Measurements from ENCODE around the gene GYG2.
"Not testable (repeated sequence)": the region's sequence is repeated elsewhere in the genome, so short reads cannot be mapped to it uniquely, and the experiment has no call there.

The GYG2 gene

DNA sequence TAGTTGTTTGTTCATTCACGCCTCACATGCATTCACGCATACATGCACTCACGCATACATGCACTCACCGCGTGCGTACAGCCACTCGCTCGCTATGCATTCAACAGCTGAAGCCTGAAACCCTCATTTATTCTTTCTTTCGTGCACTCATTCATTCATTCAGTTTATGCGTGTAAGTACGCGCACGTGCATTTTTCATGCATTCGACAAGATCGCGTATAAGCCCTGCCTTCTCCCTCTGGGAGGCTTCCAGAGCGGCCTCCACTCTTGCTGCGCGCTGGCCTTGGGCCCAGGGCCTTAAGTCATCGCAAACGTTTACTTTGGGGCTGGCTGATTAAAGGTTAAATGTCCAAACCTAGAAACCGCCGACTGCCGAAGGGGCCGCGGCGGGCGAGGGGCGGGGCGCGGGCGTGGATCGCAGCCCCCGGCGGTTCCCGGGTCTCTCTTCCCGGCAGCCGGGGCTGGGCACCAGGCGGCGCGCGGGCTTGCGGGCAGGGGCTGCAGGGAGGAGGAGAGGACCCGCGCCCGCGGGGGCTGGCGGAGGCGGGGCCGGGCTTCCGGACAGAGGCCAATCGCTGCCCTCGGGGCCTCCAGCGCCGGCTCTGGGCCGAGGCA is at the start of gene GYG2:
GYG2 (plus strand) TSS at position 587 of the 615 bp plus-strand sequence. CDS start 1,259 bp downstream, outside the sequence.
- no peak for DNase-seq

DNA sequence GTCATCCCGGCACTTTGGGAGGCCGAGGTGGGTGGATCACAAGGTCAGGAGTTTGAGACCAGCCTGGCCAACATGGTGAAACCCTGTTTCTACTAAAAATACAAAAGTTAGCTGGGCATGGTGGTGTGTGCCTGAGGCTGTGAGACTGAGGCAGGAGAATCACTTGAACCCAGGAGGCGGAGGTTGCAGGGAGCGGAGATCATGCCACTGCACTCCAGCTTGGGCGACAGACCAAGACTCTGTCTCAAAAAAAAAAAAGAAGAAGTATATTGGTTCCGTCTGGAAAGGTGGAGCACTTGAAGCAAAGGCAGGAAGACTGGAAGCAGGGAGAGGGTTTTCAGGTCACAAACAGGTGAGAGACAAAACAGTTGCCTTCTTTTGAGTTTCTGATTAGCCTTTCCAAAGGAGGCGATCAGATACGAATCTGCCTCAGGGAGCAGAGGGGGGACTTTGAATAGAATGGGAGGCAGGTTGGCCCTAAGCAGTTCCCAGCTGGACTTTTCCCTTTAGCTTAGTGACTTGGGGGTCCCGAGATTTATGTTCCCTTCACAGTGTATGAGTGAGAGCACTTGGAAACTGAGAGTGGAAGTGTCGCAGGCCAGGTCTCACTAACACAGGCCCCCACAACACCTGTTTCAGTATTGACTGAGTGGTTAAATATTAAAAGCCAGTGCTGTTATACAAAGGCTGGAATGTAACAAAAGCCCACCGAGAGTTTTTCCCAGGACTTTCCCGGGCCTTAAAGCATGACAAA is 48.1 kb upstream of the GYG2 start:
- not testable (repeated sequence) for DNase-seq

DNA sequence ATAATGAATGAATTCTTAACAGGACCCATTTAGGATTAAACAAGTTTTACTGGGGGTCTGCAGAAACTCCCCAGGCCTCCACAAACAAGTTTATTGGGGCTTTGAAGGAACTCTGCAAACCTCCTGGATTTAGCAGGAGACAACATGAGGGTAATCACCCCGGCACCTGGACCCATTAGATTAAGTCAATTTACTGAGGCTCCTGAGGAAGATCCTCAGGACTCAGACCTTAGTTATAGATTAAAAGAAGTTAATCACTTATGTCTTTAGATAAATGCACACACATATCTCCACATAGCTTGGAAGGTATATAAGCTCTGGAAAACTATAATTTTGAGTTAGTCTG is 47.5 kb upstream of the GYG2 start:
- no peak for DNase-seq

DNA sequence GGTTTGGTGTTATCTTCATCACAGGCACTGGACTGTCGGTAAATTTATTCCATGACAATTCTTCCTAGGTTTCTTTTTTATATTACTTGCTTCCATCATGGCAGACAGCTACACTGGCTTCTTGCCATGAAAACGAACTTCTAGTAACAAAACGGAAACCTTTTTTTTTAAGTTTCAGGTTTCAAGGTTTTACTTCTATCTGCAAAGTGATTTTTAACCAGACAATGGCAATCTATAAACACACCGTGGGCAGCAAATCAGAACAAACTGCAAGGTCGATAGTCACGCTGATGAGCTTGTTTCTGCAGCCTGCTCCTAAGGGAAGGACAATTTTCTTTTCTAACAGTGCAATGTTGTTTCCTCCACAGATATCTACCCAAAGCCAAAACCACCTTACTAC is 47.0 kb upstream of the GYG2 start:
- DNase-seq, result no peak

DNA sequence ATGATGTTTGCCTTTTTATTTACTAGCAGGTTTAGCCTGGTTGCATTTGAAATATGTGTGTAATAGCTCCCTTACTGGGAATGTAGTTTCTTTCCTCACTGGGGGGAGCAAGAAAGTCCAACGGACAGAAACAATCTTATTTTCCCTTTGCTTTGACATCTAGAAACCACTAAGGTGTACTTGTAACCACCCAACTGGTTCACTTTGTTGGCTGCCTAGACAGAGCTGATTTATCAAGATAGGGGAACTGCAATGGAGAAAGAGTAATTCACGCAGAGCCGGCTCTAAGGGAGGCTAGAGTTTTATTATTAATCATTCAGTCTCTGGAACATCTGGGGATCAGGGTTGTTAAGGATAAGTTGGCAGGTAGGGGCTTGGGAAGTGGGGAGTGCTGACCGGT is 46.6 kb upstream of the GYG2 start:
- no peak for DNase-seq

DNA sequence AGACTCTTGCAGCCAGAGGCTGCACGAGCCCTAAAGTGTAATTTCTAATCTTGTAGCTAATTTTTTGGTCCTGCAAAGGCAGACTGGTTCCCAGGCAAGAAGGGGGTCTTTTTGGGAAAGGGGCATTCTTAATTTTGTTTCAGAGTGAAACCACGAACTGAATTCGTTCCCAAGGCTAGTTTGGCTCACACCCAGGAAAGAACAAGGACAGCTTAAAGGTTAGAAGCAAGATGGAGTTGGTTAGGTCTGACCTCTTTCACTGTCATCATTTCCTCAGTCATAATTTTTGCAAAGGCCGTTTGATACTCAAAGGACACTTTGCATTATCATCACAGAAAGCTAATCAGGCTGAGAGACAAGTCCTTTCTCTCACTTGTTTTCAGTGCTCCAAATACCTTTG is 46.0 kb upstream of the GYG2 start:
- no peak for DNase-seq

DNA sequence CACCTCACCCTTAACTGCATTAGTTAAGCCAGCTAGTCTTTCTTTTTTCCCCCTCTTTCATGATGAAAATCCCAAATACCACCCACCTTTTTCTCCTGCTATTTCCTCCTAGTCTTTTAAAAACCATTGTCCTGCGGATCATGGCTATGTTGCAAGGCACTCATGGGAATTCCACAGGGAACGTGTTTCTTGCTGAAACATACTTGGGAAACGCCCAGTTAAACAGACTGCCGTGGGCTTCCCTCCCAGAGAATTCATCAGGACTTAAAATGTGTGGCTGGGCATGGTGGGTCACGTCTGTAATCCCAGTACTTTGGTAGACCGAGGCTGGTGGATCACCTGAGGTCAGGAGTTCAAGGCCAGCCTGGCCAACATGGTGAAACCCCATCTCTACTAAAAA is 44.7 kb upstream of the GYG2 start:
- no peak for DNase-seq

DNA sequence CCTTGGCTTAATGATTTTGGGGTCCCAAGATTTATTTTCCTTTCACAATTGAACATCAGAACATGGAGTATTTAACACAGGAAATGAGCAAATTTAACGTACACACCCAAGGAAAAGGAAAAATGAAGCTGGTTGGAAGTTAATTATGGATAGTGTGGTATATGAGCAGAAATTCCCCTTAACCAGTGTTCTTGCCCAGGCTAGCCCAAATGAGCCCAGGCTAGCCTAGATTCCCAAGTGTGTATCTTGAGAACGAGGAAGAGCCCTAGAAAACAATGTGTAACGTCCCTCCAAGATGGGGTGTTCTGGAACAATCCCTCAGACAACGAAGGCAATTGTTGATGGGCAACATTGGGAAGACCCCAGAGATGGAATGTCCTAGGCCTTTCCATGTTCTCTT is 43.2 kb upstream of the GYG2 start:
- no peak for DNase-seq

DNA sequence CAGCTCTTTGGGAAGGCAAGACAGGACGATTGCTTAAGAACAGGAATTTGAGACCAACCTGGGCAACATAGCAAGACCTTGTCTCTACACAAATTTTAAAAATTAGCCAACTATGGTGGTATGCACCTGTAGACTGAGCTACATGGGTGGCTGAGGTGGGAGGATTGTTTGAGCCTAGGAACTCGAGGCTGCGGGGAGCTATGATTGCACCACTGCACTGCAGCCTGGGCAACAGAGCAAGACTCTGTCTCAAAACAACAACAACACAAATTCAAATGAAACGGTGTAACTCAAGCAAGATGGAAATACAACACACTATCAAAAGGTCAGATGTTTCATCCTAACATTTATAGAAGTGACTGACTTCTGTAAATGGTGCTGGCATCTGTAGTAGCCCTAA is 39.8 kb upstream of the GYG2 start:
- DNase-seq, result no peak

DNA sequence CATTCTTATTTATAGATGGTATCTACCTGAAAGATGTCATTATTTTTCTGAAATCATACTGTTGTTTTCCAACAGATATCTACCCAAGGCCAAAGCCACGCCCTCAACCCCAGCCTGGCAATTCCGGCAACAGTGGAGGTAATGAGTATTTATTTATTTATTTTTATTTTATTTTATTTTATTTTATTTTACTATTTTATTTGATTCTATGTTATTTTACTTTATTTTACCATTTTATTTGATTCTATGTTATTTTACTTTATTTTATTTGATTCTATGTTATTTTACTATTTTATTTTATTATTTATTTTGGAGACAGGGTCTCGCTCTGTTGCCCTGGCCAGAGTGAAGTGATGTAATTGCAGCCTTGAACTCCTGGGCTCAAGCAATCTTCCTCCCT is 39.2 kb upstream of the GYG2 start:
- no peak for DNase-seq

DNA sequence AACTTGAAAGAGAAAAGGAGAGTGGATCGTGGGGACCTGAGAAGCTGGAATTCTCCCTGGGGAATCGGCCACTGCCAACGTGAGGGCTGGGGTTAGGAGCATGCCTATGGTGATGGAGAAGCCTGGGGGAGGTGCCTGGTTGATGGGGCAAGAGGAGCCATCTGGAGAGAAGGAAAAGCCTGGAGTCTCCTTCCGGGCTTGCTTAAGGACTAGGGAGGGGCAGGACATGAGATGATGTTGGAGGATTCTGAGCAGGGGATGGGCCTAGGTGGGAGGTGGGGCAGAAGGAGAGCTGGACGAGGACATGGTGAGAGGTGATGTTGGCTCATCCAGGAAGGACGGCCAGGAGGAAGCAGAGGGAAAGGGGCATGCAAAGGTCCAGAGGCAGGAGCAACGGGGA is 35.0 kb upstream of the GYG2 start:
- no peak for DNase-seq

DNA sequence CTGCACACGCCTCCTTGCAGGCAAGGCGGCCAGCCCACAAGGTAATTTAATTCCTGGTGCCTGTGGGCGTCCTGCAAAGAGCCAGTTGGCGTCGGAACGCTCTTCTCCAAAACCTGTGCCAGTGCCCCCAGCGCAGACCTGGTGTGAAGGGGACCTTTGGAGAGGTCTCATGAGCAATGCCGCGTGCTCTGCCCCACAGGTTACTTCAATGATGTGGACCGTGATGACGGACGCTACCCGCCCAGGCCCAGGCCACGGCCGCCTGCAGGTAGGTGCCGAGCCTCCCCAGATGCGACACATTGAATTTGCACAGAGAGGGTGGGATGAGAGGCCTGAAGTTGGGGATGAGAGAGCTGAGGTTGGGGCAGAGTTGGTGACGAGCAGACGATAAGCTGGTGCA is 34.4 kb upstream of the GYG2 start:
- no peak for DNase-seq

DNA sequence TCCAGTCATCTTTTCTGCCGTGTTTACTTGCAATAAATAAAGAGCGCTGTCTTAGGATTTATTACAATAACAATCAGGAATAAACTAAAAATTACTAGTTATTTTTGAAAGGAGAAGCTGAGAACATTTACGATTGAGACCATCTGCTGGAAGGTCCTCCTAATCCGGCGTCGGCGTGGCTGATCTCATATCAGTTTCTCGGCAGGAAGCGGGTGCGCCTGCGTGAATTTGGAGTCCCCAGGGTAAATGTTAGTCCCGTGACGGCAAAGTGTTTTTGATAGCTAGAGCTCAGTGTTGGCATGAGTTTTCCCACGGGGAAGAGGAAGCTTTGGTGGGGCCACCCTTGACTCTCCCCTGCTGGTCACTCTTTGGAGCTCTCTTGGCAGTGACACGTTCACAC is 31.9 kb upstream of the GYG2 start:
- not testable (repeated sequence) for DNase-seq

DNA sequence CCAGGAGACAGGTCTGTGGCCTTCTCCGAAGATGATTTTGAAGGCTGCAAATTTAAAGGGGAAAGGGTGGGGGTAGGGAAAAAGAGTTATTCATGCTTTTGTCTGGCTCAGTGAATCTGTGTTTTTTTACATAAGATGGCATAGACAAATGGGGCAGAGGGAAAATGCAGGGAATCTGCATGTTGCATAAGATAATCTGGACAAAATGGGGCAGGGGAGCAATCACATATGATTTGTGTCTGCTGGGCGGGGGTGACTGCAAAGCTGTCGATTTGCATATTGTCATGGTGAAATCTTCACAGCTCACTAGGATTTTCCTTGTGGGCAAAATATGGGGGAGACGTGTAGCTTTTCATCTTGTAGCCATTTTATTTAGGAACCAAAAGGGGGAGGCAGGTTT is 29.4 kb upstream of the GYG2 start:
- DNase-seq, result no peak

DNA sequence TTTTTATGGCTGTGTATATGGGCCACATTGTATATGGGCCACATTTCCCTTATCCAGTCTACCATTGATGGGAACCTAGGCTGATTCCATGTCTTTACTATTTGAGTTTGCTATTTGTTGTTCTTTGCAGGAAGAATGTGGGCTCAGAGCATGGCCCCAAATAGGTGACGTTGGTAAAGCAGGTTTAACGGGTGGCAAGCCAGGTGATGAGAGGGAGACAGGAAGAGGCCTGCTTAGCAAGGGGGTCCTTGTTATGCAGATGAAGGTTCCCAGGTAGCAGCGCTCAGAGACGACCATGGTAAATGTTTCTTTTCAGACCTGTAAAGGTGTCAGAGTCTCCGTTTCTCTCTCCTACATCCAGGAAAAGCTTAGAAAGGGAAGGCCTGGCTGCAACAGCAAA is 28.8 kb upstream of the GYG2 start:
- DNase-seq, result not testable (repeated sequence)

DNA sequence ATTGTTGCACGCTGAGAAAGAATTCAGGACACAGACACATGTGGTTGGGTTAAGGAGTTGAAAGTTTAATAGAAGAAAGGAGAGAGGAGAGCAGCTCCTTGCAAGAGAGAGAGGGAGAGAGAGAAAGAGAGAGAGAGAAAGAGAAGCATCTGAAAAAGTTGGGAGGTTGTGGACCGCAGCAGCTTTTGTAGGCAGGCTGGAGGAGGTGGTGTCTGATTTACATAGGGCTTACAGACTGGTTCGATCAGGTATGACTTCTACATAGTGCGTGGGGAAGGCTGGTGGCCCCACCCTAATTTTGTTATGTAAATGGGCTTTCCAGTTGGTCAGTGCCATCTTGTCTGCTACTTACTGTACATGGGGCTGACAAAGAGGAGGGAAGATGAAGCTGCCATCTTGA is 27.5 kb upstream of the GYG2 start:
- no peak for DNase-seq

DNA sequence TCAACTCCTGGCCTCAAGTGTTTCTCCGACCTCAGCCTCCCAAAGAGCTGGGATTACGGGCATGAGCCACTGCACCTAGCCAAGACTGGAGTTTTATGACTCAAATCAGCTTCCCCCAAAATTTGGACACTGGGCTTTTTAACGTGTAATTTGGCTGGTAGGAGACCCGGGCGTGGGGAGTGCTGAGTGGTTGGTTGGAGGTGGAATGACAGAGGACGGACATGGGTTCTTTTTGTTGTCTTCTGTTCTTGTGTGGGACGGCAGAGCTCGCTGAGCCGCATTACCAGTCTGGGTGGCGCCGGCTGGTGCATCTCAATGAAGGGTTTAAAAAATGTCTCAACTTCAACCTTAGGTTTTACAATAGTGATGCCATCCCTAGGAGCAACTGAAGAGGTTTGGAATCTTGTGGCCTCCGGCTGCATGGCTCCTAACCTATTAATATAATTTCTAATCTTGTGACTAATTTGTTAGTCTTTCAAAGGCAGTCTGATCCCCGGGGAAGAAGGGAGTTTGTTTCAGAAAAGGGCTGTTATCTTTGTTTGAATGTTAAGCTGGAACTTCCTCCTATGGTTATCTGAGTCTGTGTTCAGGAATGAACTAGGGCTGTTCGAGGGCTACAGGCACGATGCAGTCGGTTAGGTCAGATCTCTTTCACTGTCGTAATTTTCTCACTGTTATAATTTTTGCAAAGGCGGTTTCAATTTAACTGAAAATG is 26.2 kb upstream of the GYG2 start:
- DNase-seq, result not testable (repeated sequence)

DNA sequence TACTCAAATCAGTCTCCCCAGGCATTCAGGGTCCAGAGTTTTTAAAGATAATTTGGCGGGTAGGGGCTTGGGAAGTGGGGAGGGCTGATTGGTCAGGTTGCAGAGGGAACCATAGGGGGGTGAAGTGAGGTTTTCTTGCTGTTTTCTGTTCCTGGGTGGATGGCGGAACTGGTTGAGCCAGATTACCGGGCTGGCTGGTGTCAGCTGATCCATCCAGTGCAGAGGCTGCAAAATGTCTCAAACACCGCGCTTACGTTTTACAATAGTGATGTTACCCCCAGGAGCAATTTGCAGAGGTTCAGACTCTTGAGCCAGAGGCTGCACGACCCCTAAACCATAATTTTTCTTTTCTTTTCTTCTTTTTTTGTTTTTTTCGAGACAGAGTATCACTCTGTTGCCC is 25.2 kb upstream of the GYG2 start:
- not testable (repeated sequence) for DNase-seq

DNA sequence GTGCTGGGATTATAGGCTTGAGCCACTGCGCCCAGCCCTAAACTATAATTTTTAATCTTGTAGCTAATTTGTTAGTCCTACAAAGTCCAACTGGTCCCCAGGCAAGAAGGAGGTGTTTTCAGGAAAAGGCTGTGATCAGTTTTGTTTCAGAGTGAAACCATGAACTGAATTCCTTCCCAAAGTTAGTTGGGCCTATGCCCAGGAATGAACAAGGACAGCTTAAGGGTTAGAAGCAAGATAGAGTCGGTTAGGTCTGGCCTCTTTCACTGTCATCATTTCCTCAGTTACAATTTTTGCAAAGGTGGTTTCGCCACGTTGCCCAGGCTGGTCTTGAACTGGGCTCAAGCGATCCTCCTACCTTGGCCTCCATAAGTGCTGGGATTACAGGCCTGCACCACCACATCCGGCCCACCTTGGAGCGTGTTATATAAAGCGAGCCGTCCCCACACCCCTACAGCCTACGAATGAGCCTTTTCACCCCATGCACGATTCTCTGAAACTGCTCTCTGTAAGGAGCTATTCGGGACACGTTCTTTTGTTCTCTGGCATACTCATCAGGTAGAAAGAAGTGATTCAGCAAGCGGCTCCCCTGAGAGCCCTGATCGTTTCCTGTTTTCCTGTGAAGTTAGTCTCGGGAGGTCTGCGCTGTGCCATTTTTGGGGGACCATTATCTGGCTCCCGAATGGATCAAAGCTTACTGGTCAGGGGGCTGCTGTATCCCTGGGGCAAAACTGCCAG is 24.5 kb upstream of the GYG2 start:
- not testable (repeated sequence) for DNase-seq

DNA sequence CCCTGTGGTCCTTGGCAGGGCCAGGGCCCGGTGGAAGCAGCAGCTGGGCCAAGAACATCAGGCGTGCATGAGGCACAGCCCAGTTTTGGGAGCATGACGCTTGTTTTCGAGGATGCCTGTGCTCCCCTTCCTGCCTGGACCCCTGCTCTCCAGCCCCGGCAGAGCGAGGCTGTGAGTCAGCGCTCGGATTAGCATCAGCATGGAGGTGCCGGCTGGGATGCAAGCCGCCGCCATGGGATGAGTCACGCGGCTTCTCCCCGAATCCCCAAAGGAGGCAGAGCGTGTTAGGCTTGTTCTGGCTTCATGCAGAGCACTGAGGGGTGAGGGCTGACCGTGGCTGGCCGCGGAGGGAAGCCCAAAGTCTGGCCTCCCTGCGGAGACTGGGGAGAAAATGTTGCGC is 23.9 kb upstream of the GYG2 start:
- DNase-seq, result not testable (repeated sequence)

DNA sequence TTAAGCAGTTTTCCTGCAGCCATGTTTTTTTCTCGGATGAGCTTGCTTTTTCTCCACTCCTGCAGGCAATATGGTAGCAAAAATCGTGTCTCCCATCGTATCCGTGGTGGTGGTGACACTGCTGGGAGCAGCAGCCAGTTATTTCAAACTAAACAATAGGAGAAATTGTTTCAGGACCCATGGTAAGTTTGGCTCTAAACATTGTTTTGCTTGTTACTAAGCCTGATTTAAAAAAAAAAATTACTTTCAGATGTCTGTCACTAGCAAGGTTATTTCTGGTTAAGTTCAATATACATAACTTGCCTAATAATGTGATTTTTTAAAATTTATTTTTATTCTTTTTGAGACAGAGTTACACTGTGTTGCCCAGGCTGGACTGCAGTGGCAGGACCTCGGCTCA is 17.5 kb upstream of the GYG2 start:
- no peak for DNase-seq

DNA sequence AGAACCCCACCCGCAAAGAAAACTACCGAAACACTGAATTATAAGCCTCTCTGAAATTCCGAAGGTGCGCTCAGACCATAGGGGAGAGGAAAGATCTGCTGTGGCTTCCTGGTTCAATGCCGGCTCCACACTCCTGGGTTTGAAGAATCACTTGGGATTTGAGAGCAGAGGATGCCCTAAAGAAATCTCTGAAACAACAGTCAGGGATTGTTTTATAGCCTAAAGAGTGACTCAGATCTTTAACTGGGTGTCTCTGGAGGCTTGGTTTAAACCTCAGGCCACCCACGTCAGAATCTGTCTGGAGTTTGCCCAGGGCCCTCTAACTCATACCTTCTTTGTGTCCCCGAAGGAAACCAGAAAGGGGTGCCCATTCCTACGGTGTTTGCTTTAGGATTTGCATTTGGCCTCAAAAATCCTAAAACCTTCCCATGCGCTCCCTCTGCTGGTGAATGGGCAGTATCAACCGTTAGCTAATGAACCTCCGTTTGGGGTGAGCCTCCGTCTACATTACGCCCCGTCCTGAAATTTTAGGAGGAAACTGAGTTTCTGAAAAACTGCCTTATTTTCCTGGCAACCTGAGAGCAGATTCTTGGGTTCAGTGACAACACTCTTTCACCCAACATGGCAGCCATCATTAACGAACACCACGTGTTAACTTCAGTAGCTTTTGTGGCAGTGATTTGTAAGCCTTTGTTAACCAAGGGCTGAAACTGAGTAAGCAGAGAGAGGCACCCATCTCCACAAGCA is 16.4 kb upstream of the GYG2 start:
- DNase-seq, result peak; percentile 48

DNA sequence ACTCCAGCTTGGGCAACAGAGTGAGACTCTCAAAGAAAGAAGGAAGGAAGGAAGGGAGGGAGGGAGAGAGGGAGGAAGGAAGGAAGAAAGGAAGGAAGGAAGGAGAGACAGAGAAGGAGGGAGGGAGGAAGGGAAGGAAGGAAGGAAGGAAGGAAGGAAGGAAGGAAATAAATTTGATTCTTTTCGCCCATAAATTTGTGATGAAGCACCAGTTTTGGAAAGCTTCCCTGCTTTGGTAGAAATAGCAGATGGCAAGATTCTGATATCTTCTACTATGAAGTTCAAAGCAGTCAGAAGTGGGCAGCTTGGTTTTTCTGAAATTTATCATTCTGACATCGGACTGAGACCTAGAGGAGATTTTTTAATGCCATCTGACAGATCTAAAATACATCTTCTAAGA is 11.7 kb upstream of the GYG2 start:
- no peak for DNase-seq
